NCI-H446 treated with DMSO at 0.1 percent for 48 hours (cell line): ENCODE measurements around the gene DLG3.
"Not testable (repeated sequence)": the region's sequence is repeated elsewhere in the genome, so short reads cannot be mapped to it uniquely, and the experiment has no call there.

Source experiments
- DNase-seq: peaks from one replicate; lab custom pipeline; 2025; lab: John Stamatoyannopoulos, UW

DLG3 gene

DNA sequence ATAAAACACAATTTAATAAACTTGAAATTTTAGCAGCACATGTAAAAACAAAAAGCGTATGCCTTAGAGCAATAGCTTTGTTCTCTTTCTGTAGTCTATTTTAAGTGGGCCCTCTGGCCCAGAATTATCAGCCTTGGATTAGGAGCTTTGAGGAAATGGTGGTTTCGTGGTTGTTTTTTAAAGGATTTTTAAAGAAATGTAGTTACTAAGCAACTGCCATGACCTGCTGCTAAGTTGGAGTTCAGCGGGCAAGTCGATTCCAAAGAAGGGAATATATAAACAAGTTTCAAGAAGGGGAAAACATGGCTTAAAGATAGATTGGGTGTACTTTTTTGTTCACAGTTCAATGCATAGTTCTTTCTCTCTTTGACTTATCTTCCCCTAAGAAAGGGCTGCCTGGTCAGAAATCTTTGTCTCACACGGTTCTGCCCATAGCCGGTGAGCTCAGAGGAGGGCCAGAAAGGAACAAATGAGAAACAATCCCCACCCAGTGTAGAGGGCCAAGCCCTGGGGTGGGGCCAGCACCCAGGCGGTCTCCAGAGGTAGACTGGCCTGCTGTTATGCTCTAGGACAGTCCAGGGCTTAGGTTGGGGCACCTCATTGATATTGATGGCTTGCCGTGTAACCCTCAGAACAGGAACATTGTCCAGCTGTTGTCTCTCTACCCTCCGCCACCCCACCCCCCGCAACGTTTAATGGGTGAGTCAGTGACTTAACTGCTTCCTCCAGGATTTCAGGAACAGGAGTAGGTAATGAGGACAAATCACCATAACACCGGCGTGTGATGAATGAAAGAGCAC is 32.5 kb downstream of the DLG3 start:
- DNase-seq, result no peak

- DNase-seq, result no peak
These were observed 33.1 kb downstream of the DLG3 start for GRCh38 chrX:70477734-70478075.

DNA sequence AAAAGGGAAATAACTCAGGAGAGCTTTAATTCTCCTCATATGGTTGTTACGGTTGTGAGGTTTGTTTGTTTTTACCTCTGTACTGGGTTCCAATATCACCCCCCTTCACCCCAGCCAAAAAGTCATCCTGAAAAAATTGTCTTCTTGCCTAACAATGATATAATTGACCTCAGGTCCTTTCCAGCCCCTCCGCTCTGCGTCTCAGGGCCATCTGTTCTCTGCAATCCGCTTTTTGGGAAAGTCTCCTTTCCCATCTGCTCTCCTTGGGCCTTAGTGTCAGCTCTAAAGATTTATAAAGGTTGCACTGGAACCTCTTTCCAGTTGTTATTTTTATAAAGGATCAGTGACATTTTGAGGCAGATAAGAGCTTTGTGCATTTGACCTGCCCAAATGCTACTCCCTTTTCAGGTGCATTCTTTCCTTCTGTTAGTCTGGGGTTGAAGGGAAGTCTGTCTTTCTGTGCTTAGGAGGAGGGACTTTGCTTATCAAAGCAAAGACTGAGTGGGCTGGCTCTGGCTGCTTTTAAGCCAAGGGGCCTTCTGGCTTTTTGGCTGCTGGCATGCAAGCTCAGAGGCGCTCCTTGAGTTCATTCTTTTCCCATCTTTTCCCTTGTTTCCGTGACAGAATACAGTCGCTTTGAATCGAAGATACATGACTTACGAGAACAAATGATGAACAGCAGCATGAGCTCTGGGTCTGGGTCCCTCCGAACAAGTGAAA is 34.1 kb downstream of the DLG3 start:
- peak; percentile 21 for DNase-seq

DNA sequence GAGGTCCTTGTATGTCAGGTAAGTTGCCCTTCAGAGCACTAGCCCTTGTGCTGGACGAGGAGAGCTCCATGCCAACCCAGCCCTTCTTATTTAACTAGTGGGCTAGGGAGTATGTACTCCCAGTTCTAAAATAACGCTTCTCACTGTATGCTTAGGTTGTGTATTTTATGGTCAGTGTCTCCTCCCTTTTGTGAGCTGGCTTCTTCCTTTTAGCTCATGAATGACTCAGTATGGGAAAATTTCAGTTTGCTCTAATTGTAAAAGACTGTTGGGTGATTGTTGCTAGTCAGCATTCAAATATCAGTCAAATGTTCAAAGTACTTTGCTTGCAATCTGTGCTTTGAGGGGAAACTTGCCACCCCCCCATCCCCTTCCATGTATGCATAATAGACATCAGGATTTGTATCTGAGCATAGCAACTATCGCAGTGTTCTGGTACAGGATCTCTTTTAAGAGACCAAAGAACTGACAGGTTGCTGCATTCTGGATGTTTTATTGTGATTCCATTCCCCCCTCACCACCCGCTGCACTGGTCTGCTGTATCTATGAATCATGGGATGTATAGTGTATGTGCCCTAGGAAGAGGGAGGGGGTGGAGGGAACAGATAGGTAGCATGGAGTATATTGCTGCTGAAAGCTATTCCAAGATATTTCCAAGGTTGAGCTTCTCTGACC is 34.7 kb downstream of the DLG3 start:
- DNase-seq, result peak; percentile 2

GRCh38 chrX:70479922-70480659 is 35.5 kb downstream of the DLG3 start:
- no peak for DNase-seq

GRCh38 chrX:70480660-70481018 is 36.0 kb downstream of the DLG3 start:
- no peak for DNase-seq

- DNase-seq, result no peak
These were observed 37.0 kb downstream of the DLG3 start for GRCh38 chrX:70481471-70482270.

GRCh38 chrX:70482300-70482699 is 37.7 kb downstream of the DLG3 start:
- no peak for DNase-seq

- no peak for DNase-seq
These were observed 40.8 kb downstream of the DLG3 start for GRCh38 chrX:70485466-70485865.

DNA sequence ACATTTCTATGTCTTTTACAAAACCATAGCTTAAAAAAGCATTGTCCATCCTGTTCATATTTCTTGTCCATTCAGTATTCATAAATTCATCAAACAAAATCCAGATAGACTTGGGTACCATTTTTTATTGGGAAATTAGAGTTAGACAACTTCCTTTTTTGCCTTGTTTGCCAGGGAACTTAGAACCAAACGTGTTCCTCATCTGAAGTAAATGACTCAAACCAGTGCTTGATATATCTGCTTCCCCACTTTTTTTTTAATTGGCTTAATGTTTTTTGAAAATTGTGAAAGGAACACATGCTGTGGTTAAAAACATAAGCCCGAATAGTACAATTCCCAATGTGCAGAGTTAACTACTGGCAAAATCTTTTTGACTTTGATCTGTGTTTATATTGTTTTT is 44.2 kb downstream of the DLG3 start:
- no peak for DNase-seq

- no peak for DNase-seq
These were observed 49.8 kb downstream of the DLG3 start for GRCh38 chrX:70494441-70494840.

DNA sequence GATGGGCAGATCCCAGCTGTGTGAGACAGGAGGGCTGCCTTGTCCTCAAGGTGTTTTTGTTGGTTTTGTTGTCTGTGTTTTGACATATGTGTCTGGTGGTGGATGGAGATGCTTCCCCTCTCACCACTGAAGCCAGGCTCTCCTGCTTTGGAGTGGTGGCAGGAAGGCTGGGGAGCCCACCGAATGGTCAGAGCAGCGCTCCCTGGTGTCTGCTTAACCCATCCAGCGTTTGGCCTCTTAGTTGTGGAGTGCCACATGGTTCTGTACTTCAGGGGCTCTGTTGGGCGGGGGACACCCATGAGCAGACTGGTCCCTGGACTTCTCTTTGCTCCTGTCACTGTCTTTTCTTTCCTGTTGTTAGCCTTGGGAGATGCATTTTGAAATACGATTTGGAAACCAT is 51.9 kb downstream of the DLG3 start:
- DNase-seq, result no peak

GRCh38 chrX:70497026-70497425 is 52.4 kb downstream of the DLG3 start:
- DNase-seq, result no peak

- DNase-seq, result no peak
These were observed 53.5 kb downstream of the DLG3 start for GRCh38 chrX:70498129-70498528.

- no peak for DNase-seq
These were observed 56.2 kb downstream of the DLG3 start for GRCh38 chrX:70500826-70501225.

- no peak for DNase-seq
These were observed 60.3 kb downstream of the DLG3 start for GRCh38 chrX:70504772-70505450.

DNA sequence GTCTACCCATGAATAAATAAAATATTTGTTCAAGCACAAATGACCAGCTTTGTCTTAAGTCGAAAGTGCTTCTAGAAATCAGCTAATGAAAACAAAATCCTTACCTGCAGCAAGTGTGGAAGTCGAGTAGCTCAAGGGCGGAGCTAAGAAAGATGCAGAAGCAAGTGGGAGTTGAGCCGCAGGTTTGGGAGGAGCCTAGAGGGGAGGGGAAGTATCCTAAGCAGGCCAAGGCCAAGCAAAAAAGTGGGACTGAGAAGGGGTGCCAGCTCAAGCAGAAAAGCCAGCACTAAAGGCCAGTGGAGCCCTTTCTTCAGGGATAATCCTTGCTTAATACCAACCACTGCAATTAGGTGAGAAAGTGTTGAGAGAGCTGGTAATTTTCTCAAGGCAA is 60.8 kb downstream of the DLG3 start:
- no peak for DNase-seq

GRCh38 chrX:70508296-70508911 is 63.8 kb downstream of the DLG3 start:
- DNase-seq, result no peak

DNA sequence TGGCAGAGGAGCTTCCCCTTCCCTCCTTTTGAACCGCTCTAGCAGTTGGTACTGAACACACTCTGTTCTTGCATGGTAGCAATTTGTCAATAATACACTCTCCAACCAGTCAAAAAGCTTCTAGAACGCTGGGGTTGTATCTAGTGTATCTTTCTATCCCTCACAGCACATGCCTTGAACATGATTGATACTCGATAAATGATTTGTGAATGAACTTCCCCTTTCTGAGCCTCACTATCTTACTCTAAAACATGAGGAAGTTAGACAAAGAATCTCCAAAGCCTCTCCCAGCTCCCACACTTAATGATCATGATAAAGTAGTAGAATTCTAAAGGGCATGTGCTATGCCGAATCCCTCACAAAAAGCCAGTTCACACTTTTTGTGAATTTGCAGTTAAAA is 64.4 kb downstream of the DLG3 start:
- no peak for DNase-seq

- DNase-seq, result not testable (repeated sequence)
These were observed 70.6 kb downstream of the DLG3 start for GRCh38 chrX:70515270-70515669.

GRCh38 chrX:70515692-70516091 is 71.1 kb downstream of the DLG3 start:
- not testable (repeated sequence) for DNase-seq
